GM23338 (cell line): Measurements from ENCODE around the gene KRTAP9-6. TPM values are rescaled to one million over a fixed set of nuclear protein-coding genes. Genes with fewer than 3 reads are reported as not detected.
"Not testable (repeated sequence)": the region's sequence is repeated elsewhere in the genome, so short reads cannot be mapped to it uniquely, and the experiment has no call there.

Experiments
- ATAC-seq: fragments of 200-7000 bp; cut with Tn5 transposase; 3 replicates; pipeline ENCODE4 v1.9.1; 2020
- DNase-seq: peaks from one replicate; pipeline ENCODE4 v3.0.0-alpha.2; 2015; ENCODE audit warnings: low spot score
- H2AFZ ChIP-seq: fragments of 200-600 bp; sonication (generic); 2 replicates; pipeline ENCODE4 v1.8.0; 2016; ENCODE audit warnings: antibody characterized with exemption, mild to moderate bottlenecking, moderate library complexity
- H3F3A ChIP-seq: fragments of 200-600 bp; sonication (generic); replicated peaks from 2 replicates; pipeline ENCODE4 v1.8.0; 2017; ENCODE audit warnings: antibody characterized with exemption, mixed run types, low read depth
- H3K27ac ChIP-seq: fragments of 200-600 bp; sonication (generic); 2 replicates; pipeline ENCODE4 v1.6.1; 2016; ENCODE audit warnings: low read depth
- H3K27me3 ChIP-seq: fragments of 200-600 bp; sonication (generic); 2 replicates; pipeline ENCODE4 v1.8.0; 2016; ENCODE audit warnings: mild to moderate bottlenecking, mixed run types, moderate library complexity; ENCODE audit not compliant: insufficient read depth
- H3K36me3 ChIP-seq: fragments of 200-600 bp; sonication (generic); 2 replicates; pipeline ENCODE4 v1.8.0; 2016; ENCODE audit warnings: mild to moderate bottlenecking; ENCODE audit not compliant: insufficient read depth
- H3K4me1 ChIP-seq: fragments of 200-600 bp; sonication (generic); 2 replicates; pipeline ENCODE4 v1.8.0; 2016; ENCODE audit warnings: mild to moderate bottlenecking, moderate library complexity; ENCODE audit not compliant: insufficient read depth
- H3K4me2 ChIP-seq: fragments of 200-600 bp; sonication (generic); 2 replicates; pipeline ENCODE4 v1.7.1; 2017; ENCODE audit warnings: mixed run types
- H3K4me3 ChIP-seq: fragments of 200-600 bp; sonication (generic); 2 replicates; pipeline ENCODE4 v1.6.1; 2016; ENCODE audit warnings: mixed run types
- H3K79me2 ChIP-seq: fragments of 200-600 bp; sonication (generic); replicated peaks from 2 replicates; pipeline ENCODE4 v1.8.0; 2017; ENCODE audit warnings: mild to moderate bottlenecking; ENCODE audit not compliant: insufficient read depth
- H3K9me2 ChIP-seq: fragments of 200-600 bp; sonication (generic); 2 replicates; pipeline ENCODE4 v1.8.0; 2017; ENCODE audit not compliant: insufficient read depth
- H4K20me1 ChIP-seq: fragments of 200-600 bp; sonication (generic); replicated peaks from 2 replicates; pipeline ENCODE4 v1.8.0; 2017; ENCODE audit warnings: mild to moderate bottlenecking; ENCODE audit not compliant: insufficient read depth
- H3K27ac Mint-ChIP-seq: 2 replicates; pipeline ENCODE4 v1.8.0; 2020; ENCODE audit warnings: inconsistent platforms, mild to moderate bottlenecking, moderate library complexity, mixed read lengths
- H3K27me3 Mint-ChIP-seq: 3 replicates; pipeline ENCODE4 v1.8.0; 2022; ENCODE audit warnings: low read depth, mild to moderate bottlenecking, moderate library complexity, mixed read lengths, inconsistent platforms; ENCODE audit not compliant: insufficient read depth, poor library complexity
- H3K36me3 Mint-ChIP-seq: 3 replicates; pipeline ENCODE4 v1.8.0; 2021; ENCODE audit warnings: low read depth, mild to moderate bottlenecking, inconsistent platforms, moderate library complexity, mixed read lengths
- H3K4me1 Mint-ChIP-seq: 3 replicates; pipeline ENCODE4 v1.8.0; 2020; ENCODE audit warnings: mild to moderate bottlenecking, inconsistent platforms, mixed read lengths
- H3K4me3 Mint-ChIP-seq: 3 replicates; pipeline ENCODE4 v1.8.0; 2021; ENCODE audit warnings: moderate library complexity, mild to moderate bottlenecking, inconsistent platforms, mixed read lengths
- H3K9me3 Mint-ChIP-seq: 3 replicates; pipeline ENCODE4 v1.8.0; 2020; ENCODE audit warnings: moderate library complexity, mild to moderate bottlenecking, inconsistent platforms, mixed read lengths
- CTCF ChIP-seq, 2 experiments: fragments of 200-600 bp in 1 of 2; sonication (generic) in 1 of 2; conservative IDR thresholded peaks; 2 replicates each; pipeline versions ENCODE4 v1.5.1 to v1.6.1; 2016 to 2017; ENCODE audit warnings: antibody characterized with exemption in 2 of 2, low read depth in 2 of 2, mild to moderate bottlenecking in 2 of 2, moderate library complexity in 1 of 2
- ETS1 ChIP-seq: IDR thresholded peaks from 2 replicates; pipeline ENCODE4 v1.6.1; 2016; ENCODE audit warnings: antibody characterized with exemption
- EZH2phosphoT487 ChIP-seq: fragments of 200-600 bp; sonication (generic); IDR thresholded peaks from one replicate; pipeline ENCODE4 v1.8.1; 2018; ENCODE audit warnings: antibody characterized with exemption; ENCODE audit not compliant: unreplicated experiment
- NANOG ChIP-seq: IDR thresholded peaks from 2 replicates; pipeline ENCODE4 v1.6.1; 2016; ENCODE audit warnings: antibody characterized with exemption, borderline replicate concordance
- POLR2AphosphoS5 ChIP-seq: IDR thresholded peaks from 2 replicates; pipeline ENCODE4 v1.6.1; 2016; ENCODE audit warnings: antibody characterized with exemption, low read depth
- STAT1 ChIP-seq: IDR thresholded peaks from one replicate; pipeline ENCODE4 v1.6.1; 2016; ENCODE audit warnings: antibody characterized with exemption; ENCODE audit not compliant: unreplicated experiment
- ZNF114 ChIP-seq: fragments of 250-450 bp; sonication (Bioruptor Pico); IDR thresholded peaks from 2 replicates; pipeline ENCODE4 v1.5.0; 2020; ENCODE audit warnings: mild to moderate bottlenecking, moderate library complexity
- ZNF331 ChIP-seq: fragments of 250-450 bp; sonication (Bioruptor Pico); IDR thresholded peaks from 2 replicates; pipeline ENCODE4 v1.5.0; 2020; ENCODE audit warnings: low read depth, mild to moderate bottlenecking, moderate library complexity
- polyA plus RNA-seq: library from polyadenylated mRNA; unstranded; fragments of >200 nt; fragmentation: Nextera tagmentation; extraction: Ambion mirVana; gene quantifications from 2 replicates; pipeline ENCODE4 v1.2.1, GENCODE V29; 2016
- total RNA-seq: library from RNA; depleted of rRNA; stranded (reverse); fragments of >200 nt; shearing (Covaris generic); gene quantifications from 2 replicates; pipeline ENCODE4 v1.2.3, GENCODE V29; 2014
- TF ChIP-seq, protein P1 (sequence below): fragments of 250-450 bp; sonication (Bioruptor Pico); IDR thresholded peaks from 2 replicates; pipeline ENCODE4 v1.5.0; 2020; ENCODE audit warnings: mild to moderate bottlenecking, moderate library complexity

KRTAP9-6 gene
- total and polyA plus RNA-seq, 2 experiments from 2014 or later, result not detected

- TF ChIP-seq ETS1 (no peak), EZH2phosphoT487 (no peak)
Measured at GRCh38 chr17:41254861-41255260, 10.3 kb upstream of the KRTAP9-6 start (continued).

GRCh38 chr17:41255381-41256290 is 9.5 kb upstream of the KRTAP9-6 start, which contains the start of gene KRTAP9-9:
Gene KRTAP9-9 (plus strand): TSS chr17:41255384.
- H3K27me3 Mint-ChIP-seq, H3K4me2 ChIP-seq, H3K27ac Mint-ChIP-seq, H3K27me3 ChIP-seq, H3K4me3 ChIP-seq, H3K79me2 ChIP-seq, H3K36me3 ChIP-seq, H3K4me3 Mint-ChIP-seq, H3K36me3 Mint-ChIP-seq, H4K20me1 ChIP-seq, ATAC-seq, H2AFZ ChIP-seq, H3K4me1 Mint-ChIP-seq, H3F3A ChIP-seq, H3K9me2 ChIP-seq, H3K9me3 Mint-ChIP-seq, DNase-seq, H3K4me1 ChIP-seq, H3K27ac ChIP-seq: not testable (repeated sequence)

- no peak overlapping the region for H2AFZ ChIP-seq
- no peaks in the 10 kb centered on the region for H3K79me2 ChIP-seq
- DNase-seq, result no peak
- Mint-ChIP-seq H3K4me1 (peaks cover 4% of the 10 kb centered on the region; the same call in 2 of the 3 replicates), H3K36me3 (no peaks in the 10 kb centered on the region), H3K27me3 (peaks cover 2% of the 10 kb centered on the region), H3K9me3 (no peaks in the 10 kb centered on the region), H3K27ac (no peak overlapping the region), H3K4me3 (no peak overlapping the region)
- no peaks in the 10 kb centered on the region for H3F3A ChIP-seq
- no peaks in the 10 kb centered on the region for H3K27me3 ChIP-seq
- H3K36me3 ChIP-seq, result no peaks in the 10 kb centered on the region
- H3K4me1 ChIP-seq, result no peaks in the 10 kb centered on the region
- no peaks in the 10 kb centered on the region for H4K20me1 ChIP-seq
- no peak for ATAC-seq
- peaks cover 3% of the 10 kb centered on the region for H3K9me2 ChIP-seq
- no peak overlapping the region for H3K4me3 ChIP-seq
- no peak overlapping the region for H3K4me2 ChIP-seq
- H3K27ac ChIP-seq, result no peak overlapping the region
- TF ChIP-seq POLR2AphosphoS5 (no peak), ZNF114 (no peak), STAT1 (no peak), NANOG (no peak), ETS1 (no peak), CTCF (conservative IDR thresholded peaks at IDR 0.05; ENCODE audit: low read depth in 2 of 2) (no peak), ZNF331 (CRISPR knock-in tag) (no peak)
- TF ChIP-seq, protein P1, sequence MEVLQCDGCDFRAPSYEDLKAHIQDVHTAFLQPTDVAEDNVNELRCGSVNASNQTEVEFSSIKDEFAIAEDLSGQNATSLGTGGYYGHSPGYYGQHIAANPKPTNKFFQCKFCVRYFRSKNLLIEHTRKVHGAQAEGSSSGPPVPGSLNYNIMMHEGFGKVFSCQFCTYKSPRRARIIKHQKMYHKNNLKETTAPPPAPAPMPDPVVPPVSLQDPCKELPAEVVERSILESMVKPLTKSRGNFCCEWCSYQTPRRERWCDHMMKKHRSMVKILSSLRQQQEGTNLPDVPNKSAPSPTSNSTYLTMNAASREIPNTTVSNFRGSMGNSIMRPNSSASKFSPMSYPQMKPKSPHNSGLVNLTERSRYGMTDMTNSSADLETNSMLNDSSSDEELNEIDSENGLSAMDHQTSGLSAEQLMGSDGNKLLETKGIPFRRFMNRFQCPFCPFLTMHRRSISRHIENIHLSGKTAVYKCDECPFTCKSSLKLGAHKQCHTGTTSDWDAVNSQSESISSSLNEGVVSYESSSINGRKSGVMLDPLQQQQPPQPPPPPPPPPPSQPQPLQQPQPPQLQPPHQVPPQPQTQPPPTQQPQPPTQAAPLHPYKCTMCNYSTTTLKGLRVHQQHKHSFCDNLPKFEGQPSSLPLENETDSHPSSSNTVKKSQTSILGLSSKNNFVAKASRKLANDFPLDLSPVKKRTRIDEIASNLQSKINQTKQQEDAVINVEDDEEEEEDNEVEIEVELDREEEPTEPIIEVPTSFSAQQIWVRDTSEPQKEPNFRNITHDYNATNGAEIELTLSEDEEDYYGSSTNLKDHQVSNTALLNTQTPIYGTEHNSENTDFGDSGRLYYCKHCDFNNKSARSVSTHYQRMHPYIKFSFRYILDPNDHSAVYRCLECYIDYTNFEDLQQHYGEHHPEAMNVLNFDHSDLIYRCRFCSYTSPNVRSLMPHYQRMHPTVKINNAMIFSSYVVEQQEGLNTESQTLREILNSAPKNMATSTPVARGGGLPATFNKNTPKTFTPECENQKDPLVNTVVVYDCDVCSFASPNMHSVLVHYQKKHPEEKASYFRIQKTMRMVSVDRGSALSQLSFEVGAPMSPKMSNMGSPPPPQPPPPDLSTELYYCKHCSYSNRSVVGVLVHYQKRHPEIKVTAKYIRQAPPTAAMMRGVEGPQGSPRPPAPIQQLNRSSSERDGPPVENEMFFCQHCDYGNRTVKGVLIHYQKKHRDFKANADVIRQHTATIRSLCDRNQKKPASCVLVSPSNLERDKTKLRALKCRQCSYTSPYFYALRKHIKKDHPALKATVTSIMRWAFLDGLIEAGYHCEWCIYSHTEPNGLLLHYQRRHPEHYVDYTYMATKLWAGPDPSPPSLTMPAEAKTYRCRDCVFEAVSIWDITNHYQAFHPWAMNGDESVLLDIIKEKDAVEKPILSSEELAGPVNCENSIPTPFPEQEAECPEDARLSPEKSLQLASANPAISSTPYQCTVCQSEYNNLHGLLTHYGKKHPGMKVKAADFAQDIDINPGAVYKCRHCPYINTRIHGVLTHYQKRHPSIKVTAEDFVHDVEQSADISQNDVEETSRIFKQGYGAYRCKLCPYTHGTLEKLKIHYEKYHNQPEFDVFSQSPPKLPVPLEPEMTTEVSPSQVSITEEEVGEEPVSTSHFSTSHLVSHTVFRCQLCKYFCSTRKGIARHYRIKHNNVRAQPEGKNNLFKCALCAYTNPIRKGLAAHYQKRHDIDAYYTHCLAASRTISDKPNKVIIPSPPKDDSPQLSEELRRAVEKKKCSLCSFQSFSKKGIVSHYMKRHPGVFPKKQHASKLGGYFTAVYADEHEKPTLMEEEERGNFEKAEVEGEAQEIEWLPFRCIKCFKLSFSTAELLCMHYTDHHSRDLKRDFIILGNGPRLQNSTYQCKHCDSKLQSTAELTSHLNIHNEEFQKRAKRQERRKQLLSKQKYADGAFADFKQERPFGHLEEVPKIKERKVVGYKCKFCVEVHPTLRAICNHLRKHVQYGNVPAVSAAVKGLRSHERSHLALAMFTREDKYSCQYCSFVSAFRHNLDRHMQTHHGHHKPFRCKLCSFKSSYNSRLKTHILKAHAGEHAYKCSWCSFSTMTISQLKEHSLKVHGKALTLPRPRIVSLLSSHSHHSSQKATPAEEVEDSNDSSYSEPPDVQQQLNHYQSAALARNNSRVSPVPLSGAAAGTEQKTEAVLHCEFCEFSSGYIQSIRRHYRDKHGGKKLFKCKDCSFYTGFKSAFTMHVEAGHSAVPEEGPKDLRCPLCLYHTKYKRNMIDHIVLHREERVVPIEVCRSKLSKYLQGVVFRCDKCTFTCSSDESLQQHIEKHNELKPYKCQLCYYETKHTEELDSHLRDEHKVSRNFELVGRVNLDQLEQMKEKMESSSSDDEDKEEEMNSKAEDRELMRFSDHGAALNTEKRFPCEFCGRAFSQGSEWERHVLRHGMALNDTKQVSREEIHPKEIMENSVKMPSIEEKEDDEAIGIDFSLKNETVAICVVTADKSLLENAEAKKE (CRISPR knock-in tag), result no peak
Measured at GRCh38 chr17:41256291-41256685, 8.9 kb upstream of the KRTAP9-6 start.
